Neural progenitor cell (in vitro differentiated cells): ENCODE measurements around the gene ACSBG1.

ENCODE experiments used
- CTCF ChIP-seq: fragments of 200-600 bp; sonication (generic); IDR thresholded peaks from 2 replicates; pipeline ENCODE4 v1.5.1; 2017; ENCODE audit warnings: antibody characterized with exemption, mild to moderate bottlenecking
- EZH2phosphoT487 ChIP-seq: fragments of 200-600 bp; sonication (generic); IDR thresholded peaks from 2 replicates; pipeline ENCODE4 v1.6.1; 2017; ENCODE audit warnings: antibody characterized with exemption

DNA sequence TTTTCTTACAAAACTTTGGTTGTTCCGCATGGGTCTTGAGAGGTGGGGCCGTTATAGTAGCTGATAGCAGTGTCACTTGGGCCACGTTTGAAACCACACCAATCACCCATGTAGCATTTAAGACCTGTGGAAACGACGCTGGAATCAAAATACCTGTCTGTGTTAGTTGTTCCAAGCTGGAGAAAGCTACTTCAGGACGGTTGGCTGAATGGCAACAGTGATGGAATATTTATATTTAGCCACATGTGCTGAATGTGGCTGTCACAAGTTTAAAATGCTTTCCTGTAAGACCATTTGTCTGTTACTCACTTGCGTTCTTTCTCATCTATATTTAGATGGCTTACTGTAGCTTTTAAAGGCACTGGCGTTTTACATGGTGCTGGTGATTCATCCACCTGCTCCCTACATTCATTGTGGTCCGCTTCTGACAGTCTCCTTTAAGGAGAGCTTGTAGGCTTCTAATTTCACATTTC, 31.4 kb upstream of the ACSBG1 start:
- TF ChIP-seq CTCF: no peak
- no peak for TF ChIP-seq EZH2phosphoT487
